HL-60 (cell line): ENCODE results near the gene LHX2.
"Not testable (repeated sequence)": the region's sequence is repeated elsewhere in the genome, so short reads cannot be mapped to it uniquely, and the experiment has no call there.

Experiments
- DNase-seq, 2 experiments: peaks; one replicate each; pipeline ENCODE4 v3.0.0-alpha.2; 2010 to 2020; ENCODE audit warnings: low read depth in 1 of 2, low spot score in 1 of 2
- H3K27ac ChIP-seq: fragments of 250-450 bp; sonication (Bioruptor Pico); replicated peaks from 2 replicates; pipeline ENCODE4 v1.5.1; 2020; ENCODE audit warnings: mild to moderate bottlenecking, moderate library complexity
- H3K27me3 ChIP-seq: fragments of 250-450 bp; sonication (Bioruptor Pico); 2 replicates; pipeline ENCODE4 v1.5.1; 2021; ENCODE audit warnings: mild to moderate bottlenecking, moderate library complexity; ENCODE audit not compliant: insufficient read depth, poor library complexity, severe bottlenecking
- H3K4me3 ChIP-seq: replicated peaks from 2 replicates; pipeline ENCODE4 v1.5.1; 2011; ENCODE audit warnings: mild to moderate bottlenecking, control low read depth, low read length; ENCODE audit not compliant: insufficient read depth
- CTCF ChIP-seq: IDR thresholded peaks from one replicate; pipeline ENCODE4 v1.5.1; 2011; ENCODE audit warnings: low read length, control low read depth, inconsistent platforms; ENCODE audit not compliant: insufficient read depth
- GABPA ChIP-seq: IDR thresholded peaks from 2 replicates; pipeline ENCODE4 v1.6.1; 2012; ENCODE audit warnings: low read depth
- POLR2AphosphoS5 ChIP-seq: IDR thresholded peaks from 2 replicates; pipeline ENCODE4 v1.6.1; 2012; ENCODE audit warnings: low read depth
- REST ChIP-seq: IDR thresholded peaks from 2 replicates; pipeline ENCODE4 v1.6.1; 2012; ENCODE audit warnings: low read depth; ENCODE audit not compliant: insufficient replicate concordance
- SPI1 ChIP-seq: IDR thresholded peaks from 2 replicates; pipeline ENCODE4 v1.6.1; 2012; ENCODE audit warnings: low read depth, mild to moderate bottlenecking, borderline replicate concordance

LHX2 gene

GRCh38 chr9:123984802-123985201 lies 26.8 kb upstream of the LHX2 start:
- TF ChIP-seq GABPA (no peak), SPI1 (no peak), REST (no peak), CTCF (no peak), POLR2AphosphoS5 (no peak)
- H3K27me3 ChIP-seq = peaks cover 3% of the 10 kb centered on the region
- H3K27ac ChIP-seq = no peak overlapping the region
- H3K4me3 ChIP-seq = no peak overlapping the region
- no peak for DNase-seq

GRCh38 chr9:123985869-123986268 lies 25.7 kb upstream of the LHX2 start:
- H3K4me3 ChIP-seq = no peak overlapping the region
- no peak overlapping the region for H3K27ac ChIP-seq
- H3K27me3 ChIP-seq = peaks cover 5% of the 10 kb centered on the region
- TF ChIP-seq SPI1 (no peak), POLR2AphosphoS5 (no peak), REST (no peak), CTCF (no peak), GABPA (no peak)
- no peak for DNase-seq

- Histone ChIP-seq H3K27me3 (peaks cover 11% of the 10 kb centered on the region), H3K27ac (no peak overlapping the region), H3K4me3 (no peak overlapping the region)
- no peak for DNase-seq
- no peak for TF ChIP-seq POLR2AphosphoS5
- no peak for TF ChIP-seq GABPA
- no peak for TF ChIP-seq CTCF
- no peak for TF ChIP-seq SPI1
- no peak for TF ChIP-seq REST
Observed at GRCh38 chr9:123990427-123990826, 21.1 kb upstream of the LHX2 start.

GRCh38 chr9:123992679-123993078 lies 18.9 kb upstream of the LHX2 start:
- not testable (repeated sequence) for H3K27ac ChIP-seq, H3K4me3 ChIP-seq, DNase-seq, H3K27me3 ChIP-seq
